ENCODE measurements around the gene ATL3. TPM values are rescaled to one million over a fixed set of nuclear protein-coding genes. Genes with fewer than 3 reads are reported as not detected.

ATL3 gene
- total and polyA plus RNA-seq, 2 of the 4 experiments (the other 2 are of a cell fraction): 19.9 to 131 TPM

DNA sequence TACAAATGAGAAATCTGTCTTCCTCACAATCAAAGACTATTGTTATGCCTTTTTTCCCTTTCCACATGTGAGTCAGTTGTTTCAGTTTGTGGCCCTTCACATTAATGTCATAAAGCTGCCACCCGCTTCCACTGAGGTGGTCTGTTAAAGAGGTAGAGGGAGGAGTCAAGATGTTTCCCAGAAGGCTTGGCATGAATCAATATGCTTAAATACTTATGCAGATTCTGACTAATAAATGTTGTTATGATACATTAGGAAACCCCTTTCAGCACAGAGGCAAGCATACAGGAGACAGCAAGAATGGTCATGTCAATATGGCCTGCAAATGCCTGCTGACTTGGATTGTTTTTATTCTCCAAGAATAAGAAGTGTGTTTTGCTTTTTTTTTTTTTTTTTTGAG is 16.7 kb upstream of the ATL3 start:
- H3K27me3 ChIP-seq (ENCODE audit: control insufficient read depth, insufficient read depth, low read length): no peaks in the 10 kb centered on the region
- intact Hi-C loops (cut with micrococcal nuclease): loop anchor here (2.0 kb wide), 1 partner anchor 17 kb away; no protein-coding TSS in a partner anchor
- H4K5ac ChIP-seq (ENCODE audit: low read depth, low read length): no peak overlapping the region
- H3K4ac ChIP-seq (ENCODE audit: low read depth, low read length): no peak overlapping the region
- H3K14ac ChIP-seq (replicated peaks; ENCODE audit: low read depth, low read length): no peak overlapping the region
- no TSS peak for BruUV-seq (replicated peaks)
- peaks cover 4% of the 10 kb centered on the region for H3K9me1 ChIP-seq (ENCODE audit: insufficient read depth, low read length)
- H2BK120ac ChIP-seq (ENCODE audit: low read depth, low read length): no peak overlapping the region
- no peak overlapping the region for H4K91ac ChIP-seq (ENCODE audit: insufficient read depth, low read depth, low read length)
- H2BK5ac ChIP-seq (ENCODE audit: low read depth, low read length, poor library complexity, severe bottlenecking): no peak overlapping the region
- in situ Hi-C loops (cut with MboI; ENCODE audit: low sequenced_read_pairs): no loop called here
- no peak overlapping the region for H3K23ac ChIP-seq (ENCODE audit: low read depth, low read length)
- H3K4me1 ChIP-seq (ENCODE audit: control insufficient read depth, insufficient read depth, low read length): peaks cover 6% of the 10 kb centered on the region
- H3K18ac ChIP-seq (ENCODE audit: low read depth, low read length): no peak overlapping the region
- H3K27ac ChIP-seq (ENCODE audit: insufficient read depth, low read length): no peak overlapping the region
- H3K9me3 ChIP-seq (ENCODE audit: control insufficient read depth, insufficient read depth, low read length): no peaks in the 10 kb centered on the region
- no peak overlapping the region for H2AFZ ChIP-seq (replicated peaks; ENCODE audit: low read length, poor library complexity)
- no peak overlapping the region for H2BK15ac ChIP-seq (ENCODE audit: low read depth, low read length)
- ATAC-seq (ENCODE audit: low read depth) (no peak), DNase-seq (no peak)
- H2AK9ac ChIP-seq (replicated peaks; ENCODE audit: low read depth, low read length, poor library complexity): no peak overlapping the region
- H3K79me1 ChIP-seq (ENCODE audit: low read depth in 1 of 2, low read length in 2 of 2): peaks cover 23 to 71% of the 10 kb centered on the region in 2 experiments
- dilution Hi-C loops (cut with HindIII; ENCODE audit: low sequenced_read_pairs, unreplicated experiment): no loop called here
- H3K36me3 ChIP-seq (ENCODE audit: control insufficient read depth, insufficient read depth, low read length): no peaks in the 10 kb centered on the region
- TF ChIP-seq RAD21 (IDR thresholded peaks at IDR 0.05; ENCODE audit: low read length) (no peak), POLR2A (IDR thresholded peaks at IDR 0.05; ENCODE audit: low read depth, low read length) (no peak), CHD1 (IDR thresholded peaks at IDR 0.05; ENCODE audit: low read depth, low read length) (no peak), MAZ (IDR thresholded peaks at IDR 0.05; ENCODE audit: borderline replicate concordance, low read depth, low read length) (no peak), NFE2L2 (IDR thresholded peaks at IDR 0.05; ENCODE audit: low read depth, low read length) (no peak), RFX5 (IDR thresholded peaks at IDR 0.05; ENCODE audit: low read depth, low read length) (no peak), CEBPB (IDR thresholded peaks at IDR 0.05; ENCODE audit: low read depth, low read length) (no peak), MXI1 (IDR thresholded peaks at IDR 0.05; ENCODE audit: borderline replicate concordance, low read depth, low read length) (no peak), FOS (IDR thresholded peaks at IDR 0.05; ENCODE audit: low read depth, low read length) (no peak), BHLHE40 (IDR thresholded peaks at IDR 0.05; ENCODE audit: low read depth, low read length) (no peak)
- TF ChIP-seq, protein P1, sequence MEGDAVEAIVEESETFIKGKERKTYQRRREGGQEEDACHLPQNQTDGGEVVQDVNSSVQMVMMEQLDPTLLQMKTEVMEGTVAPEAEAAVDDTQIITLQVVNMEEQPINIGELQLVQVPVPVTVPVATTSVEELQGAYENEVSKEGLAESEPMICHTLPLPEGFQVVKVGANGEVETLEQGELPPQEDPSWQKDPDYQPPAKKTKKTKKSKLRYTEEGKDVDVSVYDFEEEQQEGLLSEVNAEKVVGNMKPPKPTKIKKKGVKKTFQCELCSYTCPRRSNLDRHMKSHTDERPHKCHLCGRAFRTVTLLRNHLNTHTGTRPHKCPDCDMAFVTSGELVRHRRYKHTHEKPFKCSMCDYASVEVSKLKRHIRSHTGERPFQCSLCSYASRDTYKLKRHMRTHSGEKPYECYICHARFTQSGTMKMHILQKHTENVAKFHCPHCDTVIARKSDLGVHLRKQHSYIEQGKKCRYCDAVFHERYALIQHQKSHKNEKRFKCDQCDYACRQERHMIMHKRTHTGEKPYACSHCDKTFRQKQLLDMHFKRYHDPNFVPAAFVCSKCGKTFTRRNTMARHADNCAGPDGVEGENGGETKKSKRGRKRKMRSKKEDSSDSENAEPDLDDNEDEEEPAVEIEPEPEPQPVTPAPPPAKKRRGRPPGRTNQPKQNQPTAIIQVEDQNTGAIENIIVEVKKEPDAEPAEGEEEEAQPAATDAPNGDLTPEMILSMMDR (conservative IDR thresholded peaks at IDR 0.05; ENCODE audit: low read depth, low read length): no peak
- TF ChIP-seq, protein P2, sequence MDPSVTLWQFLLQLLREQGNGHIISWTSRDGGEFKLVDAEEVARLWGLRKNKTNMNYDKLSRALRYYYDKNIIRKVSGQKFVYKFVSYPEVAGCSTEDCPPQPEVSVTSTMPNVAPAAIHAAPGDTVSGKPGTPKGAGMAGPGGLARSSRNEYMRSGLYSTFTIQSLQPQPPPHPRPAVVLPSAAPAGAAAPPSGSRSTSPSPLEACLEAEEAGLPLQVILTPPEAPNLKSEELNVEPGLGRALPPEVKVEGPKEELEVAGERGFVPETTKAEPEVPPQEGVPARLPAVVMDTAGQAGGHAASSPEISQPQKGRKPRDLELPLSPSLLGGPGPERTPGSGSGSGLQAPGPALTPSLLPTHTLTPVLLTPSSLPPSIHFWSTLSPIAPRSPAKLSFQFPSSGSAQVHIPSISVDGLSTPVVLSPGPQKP (IDR thresholded peaks at IDR 0.05; ENCODE audit: borderline replicate concordance, low read depth, low read length): no peak
- TF ChIP-seq, protein P3, sequence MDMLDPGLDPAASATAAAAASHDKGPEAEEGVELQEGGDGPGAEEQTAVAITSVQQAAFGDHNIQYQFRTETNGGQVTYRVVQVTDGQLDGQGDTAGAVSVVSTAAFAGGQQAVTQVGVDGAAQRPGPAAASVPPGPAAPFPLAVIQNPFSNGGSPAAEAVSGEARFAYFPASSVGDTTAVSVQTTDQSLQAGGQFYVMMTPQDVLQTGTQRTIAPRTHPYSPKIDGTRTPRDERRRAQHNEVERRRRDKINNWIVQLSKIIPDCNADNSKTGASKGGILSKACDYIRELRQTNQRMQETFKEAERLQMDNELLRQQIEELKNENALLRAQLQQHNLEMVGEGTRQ (IDR thresholded peaks at IDR 0.05; ENCODE audit: low read depth, low read length): no peak
- no peak overlapping the region for H3K56ac ChIP-seq (ENCODE audit: extremely low read depth, insufficient read depth, low read length)
- H3K9ac ChIP-seq (ENCODE audit: low read depth, low read length): no peak overlapping the region
- no peak overlapping the region for H3K4me2 ChIP-seq (ENCODE audit: low read depth, low read length)
- H3K4me3 ChIP-seq (ENCODE audit: insufficient read depth, low read depth, low read length): no peak overlapping the region
- ChIA-PET CTCF (no interaction called here), POLR2A (ENCODE audit: unreplicated experiment) (no interaction called here)
- H2AK5ac ChIP-seq (ENCODE audit: low read depth, low read length): no peak overlapping the region
- no CpG with 5 or more reads among the region's 1 CpG for WGBS, 2 experiments (ENCODE audit: extremely low coverage in 2 of 2, insufficient read length in 1 of 2)
- H2BK20ac ChIP-seq (ENCODE audit: low read depth, low read length): no peak overlapping the region
- no peak overlapping the region for H4K8ac ChIP-seq (ENCODE audit: low read depth in 2 of 2, low read length in 2 of 2)
- peaks cover 13% of the 10 kb centered on the region for H4K20me1 ChIP-seq (ENCODE audit: insufficient read depth, low read length)
